ENCODE measurements around the gene APOC3.

- TF ChIP-seq CTCF (IDR thresholded peaks at IDR 0.05; ENCODE audit: low read depth, low read length), result no peak
- TF ChIP-seq EZH2phosphoT487 (IDR thresholded peaks at IDR 0.05; ENCODE audit: low read depth), result no peak
Observed at GRCh38 chr11:116794851-116795250, 34.9 kb upstream of the APOC3 start.
